Mucosa of descending colon (tissue), 3 donors: Measurements from ENCODE around the gene TMEM255B. TPM values are rescaled to one million over a fixed set of nuclear protein-coding genes. Genes with fewer than 3 reads are reported as not detected.
A peak's percentile ranks its signal among the peaks of the same experiment; 100 is the strongest.

ENCODE experiments used
- ATAC-seq: fragments of 200-7000 bp; cut with Tn5 transposase; one replicate; pipeline ENCODE4 v1.9.1; 2020; ENCODE audit warnings: mild to moderate bottlenecking, moderate library complexity
- DNase-seq, 3 donors: peaks; one replicate each; pipeline ENCODE4 v3.0.0-alpha.2; 2020
- H3K36me3 ChIP-seq: fragments of 200-600 bp; one replicate; pipeline ENCODE4 v1.8.0; 2021; ENCODE audit warnings: low read depth, mild to moderate bottlenecking
- H3K4me1 ChIP-seq: fragments of 200-600 bp; one replicate; pipeline ENCODE4 v1.8.0; 2021; ENCODE audit warnings: low read depth, mild to moderate bottlenecking
- H3K4me3 ChIP-seq: fragments of 200-600 bp; one replicate; pipeline ENCODE4 v1.8.0; 2021; ENCODE audit warnings: mild to moderate bottlenecking
- H3K9me3 ChIP-seq: fragments of 200-600 bp; one replicate; pipeline ENCODE4 v1.8.0; 2021; ENCODE audit warnings: mild to moderate bottlenecking
- CTCF ChIP-seq: fragments of 200-600 bp; IDR thresholded peaks from one replicate; pipeline ENCODE4 v1.8.0; 2022; ENCODE audit warnings: antibody characterized with exemption, mild to moderate bottlenecking
- intact Hi-C, 2 donors: fragments of 100-400 bp; cut with DNase I in 1 of 2; cut with micrococcal nuclease in 1 of 2; formaldehyde crosslinking; loops; one replicate each; pipeline versions ENCODE4 v1.11.0 to v1.11.1; 2022; cut with DNase I, micrococcal nuclease
- total RNA-seq, 3 donors: library from RNA; stranded (reverse); fragmentation: NEBNext Ultra II Directional in 2 of 3; extraction: Animal tissue kit (Norgen Biotek cat#: 25700) in 2 of 3; gene quantifications; one replicate each; pipeline versions ENCODE4 v1.2.1 to v1.2.4, GENCODE V29; 2021 to 2023
- donor health status: DM: no; HTN: no; CAD: no; lungs with moderate emphysema.
- donor health status: DM: no; HTN: no; CAD: no.
- donor health status: DM: no; HTN: yes; CAD: no.

Gene TMEM255B
- total RNA-seq, 3 donors from 2014 or later, result 2.9 to 6.6 (median 6.3) TPM

GRCh38 chr13:113835461-113836270, 76.6 kb downstream of the TMEM255B start:
- no peak for TF ChIP-seq CTCF
- Histone ChIP-seq H3K9me3 (no peaks in the 10 kb centered on the region), H3K4me1 (peaks cover 29% of the 10 kb centered on the region), H3K4me3 (no peak overlapping the region), H3K36me3 (no peaks in the 10 kb centered on the region)
- ATAC-seq (no peak), DNase-seq (peak in 1 of 3 donors; percentile 49)
- intact Hi-C loops, result no loop called here

- DNase-seq (peak in 2 of 3 donors; percentile 48 to 59), ATAC-seq (peak; percentile 18)
- no peaks in the 10 kb centered on the region for H3K36me3 ChIP-seq
- TF ChIP-seq CTCF, result no peak
- no peak overlapping the region for H3K4me3 ChIP-seq
- no peaks in the 10 kb centered on the region for H3K9me3 ChIP-seq
- H3K4me1 ChIP-seq, result peaks cover 32% of the 10 kb centered on the region
- intact Hi-C loops, result no loop called here
Measured at GRCh38 chr13:113836768-113837559, 77.9 kb downstream of the TMEM255B start.

GRCh38 chr13:113837560-113838355, 78.7 kb downstream of the TMEM255B start:
- ATAC-seq, result peak; percentile 80
- Histone ChIP-seq H3K9me3 (no peaks in the 10 kb centered on the region), H3K4me1 (peaks cover 32% of the 10 kb centered on the region), H3K4me3 (no peak overlapping the region), H3K36me3 (no peaks in the 10 kb centered on the region)
- DNase-seq, result peak; percentile 78 to 91 (median 81)
- intact Hi-C loops, result no loop called here
- TF ChIP-seq CTCF, result no peak

- H3K4me3 ChIP-seq, result no peak overlapping the region
- DNase-seq, result peak in 1 of 3 donors; percentile 54
- intact Hi-C loops, result no loop called here
- H3K36me3 ChIP-seq, result no peaks in the 10 kb centered on the region
- peaks cover 32% of the 10 kb centered on the region for H3K4me1 ChIP-seq
- H3K9me3 ChIP-seq, result no peaks in the 10 kb centered on the region
- no peak for ATAC-seq
- no peak for TF ChIP-seq CTCF
Measured at GRCh38 chr13:113838711-113839201, 79.7 kb downstream of the TMEM255B start.

GRCh38 chr13:113839536-113840204, 80.6 kb downstream of the TMEM255B start:
- intact Hi-C loops, result no loop called here

More at GRCh38 chr13:113839536-113840204, 80.6 kb downstream of the TMEM255B start:
- no peaks in the 10 kb centered on the region for H3K36me3 ChIP-seq
- DNase-seq, result peak; percentile 76 to 87 (median 84)
- peaks cover 32% of the 10 kb centered on the region for H3K4me1 ChIP-seq
- H3K4me3 ChIP-seq, result no peak overlapping the region
- no peaks in the 10 kb centered on the region for H3K9me3 ChIP-seq
- peak; percentile 86 for ATAC-seq
- no peak for TF ChIP-seq CTCF
